ENCODE measurements around the gene LIMS1. TPM values are rescaled to one million over a fixed set of nuclear protein-coding genes. Genes with fewer than 3 reads are reported as not detected.

The LIMS1 gene
- polyA plus RNA-seq, 3 donors, result 44.0 to 130 (median 124) TPM

DNA sequence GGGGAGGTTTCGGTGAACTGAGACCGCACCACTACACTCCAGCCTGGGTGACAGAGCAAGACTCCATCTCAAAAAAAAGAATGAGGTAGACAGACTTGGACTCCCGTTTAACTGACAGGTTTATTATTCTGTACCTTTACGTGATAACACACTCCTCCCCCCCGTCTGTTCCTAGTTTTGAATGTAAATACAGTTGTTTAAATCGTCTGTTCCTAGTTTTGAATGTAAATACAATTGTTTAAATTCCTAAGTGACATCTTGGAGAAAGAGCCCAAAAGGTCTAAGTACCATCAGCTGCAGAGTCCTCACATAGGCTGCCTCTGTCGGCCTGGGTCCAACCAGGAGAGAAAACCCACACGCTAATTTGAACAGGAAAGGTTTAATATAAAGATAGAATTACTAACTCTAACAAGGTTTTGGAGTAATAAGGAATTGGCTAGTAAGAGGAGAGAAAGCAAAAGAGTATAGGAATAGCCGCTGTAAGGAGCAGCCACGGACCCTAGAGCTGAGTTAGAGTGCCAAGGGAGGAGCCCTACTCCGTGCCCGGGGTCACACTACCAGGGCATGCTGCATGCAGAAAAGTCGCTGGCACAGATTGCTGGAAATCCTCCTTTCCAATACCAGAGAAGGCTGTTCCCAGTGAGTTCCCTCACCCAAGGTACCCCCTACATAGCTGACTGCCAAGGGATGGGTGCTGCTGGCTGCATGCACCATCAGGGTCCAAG, 101.5 kb downstream of the LIMS1 start:
- H3K9me3 Mint-ChIP-seq, result no peaks in the 10 kb centered on the region
- H3K4me3 Mint-ChIP-seq, result no peak overlapping the region
- Histone ChIP-seq H3K36me3 (replicated peaks in 1 of 2; ENCODE audit: control insufficient read depth in 1 of 2, insufficient read depth in 2 of 2, low read length in 2 of 2) (peaks cover 2 to 18% of the 10 kb centered on the region in 2 donors), H3K9me3 (replicated peaks in 1 of 2; ENCODE audit: control insufficient read depth in 1 of 2, insufficient read depth in 1 of 2, low read length in 2 of 2) (no peaks in the 10 kb centered on the region), H3K4me1 (ENCODE audit: control insufficient read depth in 1 of 2, insufficient read depth in 2 of 2, low read length in 2 of 2) (peaks cover 36 to 39% of the 10 kb centered on the region in 2 donors), H3K9ac (ENCODE audit: insufficient read depth, low read length, poor library complexity, severe bottlenecking) (no peak overlapping the region), H3K27me3 (ENCODE audit: control insufficient read depth in 2 of 2, insufficient read depth in 2 of 2, low read length in 2 of 2) (no peaks in the 10 kb centered on the region), H3K4me3 (replicated peaks in 1 of 3; ENCODE audit: low read depth in 2 of 3, low read length in 3 of 3) (no peak overlapping the region), H3K79me2 (ENCODE audit: insufficient read depth, low read length) (peaks cover 88% of the 10 kb centered on the region), H2AFZ (ENCODE audit: insufficient read depth, low read depth, low read length, poor library complexity, severe bottlenecking) (no peak overlapping the region), H4K20me1 (ENCODE audit: insufficient read depth, low read length) (peaks cover 47% of the 10 kb centered on the region), H3K27ac (ENCODE audit: low read depth in 1 of 2, low read length in 2 of 2) (peak overlapping the region; percentile 81 to 91), H3K4me2 (replicated peaks; ENCODE audit: extremely low read depth, low read length, poor library complexity, severe bottlenecking) (no peak overlapping the region)
- WGBS (ENCODE audit: insufficient coverage), result 79% methylated on average over 4 of the region's 13 CpGs
- H3K27me3 Mint-ChIP-seq (ENCODE audit: low read depth in 3 of 3), result peaks cover 0 to 1% (median 0%) of the 10 kb centered on the region in 3 donors
- TF ChIP-seq, protein P1, sequence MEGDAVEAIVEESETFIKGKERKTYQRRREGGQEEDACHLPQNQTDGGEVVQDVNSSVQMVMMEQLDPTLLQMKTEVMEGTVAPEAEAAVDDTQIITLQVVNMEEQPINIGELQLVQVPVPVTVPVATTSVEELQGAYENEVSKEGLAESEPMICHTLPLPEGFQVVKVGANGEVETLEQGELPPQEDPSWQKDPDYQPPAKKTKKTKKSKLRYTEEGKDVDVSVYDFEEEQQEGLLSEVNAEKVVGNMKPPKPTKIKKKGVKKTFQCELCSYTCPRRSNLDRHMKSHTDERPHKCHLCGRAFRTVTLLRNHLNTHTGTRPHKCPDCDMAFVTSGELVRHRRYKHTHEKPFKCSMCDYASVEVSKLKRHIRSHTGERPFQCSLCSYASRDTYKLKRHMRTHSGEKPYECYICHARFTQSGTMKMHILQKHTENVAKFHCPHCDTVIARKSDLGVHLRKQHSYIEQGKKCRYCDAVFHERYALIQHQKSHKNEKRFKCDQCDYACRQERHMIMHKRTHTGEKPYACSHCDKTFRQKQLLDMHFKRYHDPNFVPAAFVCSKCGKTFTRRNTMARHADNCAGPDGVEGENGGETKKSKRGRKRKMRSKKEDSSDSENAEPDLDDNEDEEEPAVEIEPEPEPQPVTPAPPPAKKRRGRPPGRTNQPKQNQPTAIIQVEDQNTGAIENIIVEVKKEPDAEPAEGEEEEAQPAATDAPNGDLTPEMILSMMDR (IDR thresholded peaks at IDR 0.05), result no peak
- H3K27ac Mint-ChIP-seq, result peak overlapping the region; percentile 93 to 99 (median 98)
- H3K4me1 Mint-ChIP-seq, result peaks cover 64% of the 10 kb centered on the region
- intact Hi-C loops (cut with micrococcal nuclease), result loop anchor here in 1 of 2 donors (2.0 kb wide), 1 partner anchor 41 kb away; no protein-coding TSS in a partner anchor
- DNase-seq, result no peak
- peaks cover 33 to 40% of the 10 kb centered on the region in 2 donors for H3K36me3 Mint-ChIP-seq

DNA sequence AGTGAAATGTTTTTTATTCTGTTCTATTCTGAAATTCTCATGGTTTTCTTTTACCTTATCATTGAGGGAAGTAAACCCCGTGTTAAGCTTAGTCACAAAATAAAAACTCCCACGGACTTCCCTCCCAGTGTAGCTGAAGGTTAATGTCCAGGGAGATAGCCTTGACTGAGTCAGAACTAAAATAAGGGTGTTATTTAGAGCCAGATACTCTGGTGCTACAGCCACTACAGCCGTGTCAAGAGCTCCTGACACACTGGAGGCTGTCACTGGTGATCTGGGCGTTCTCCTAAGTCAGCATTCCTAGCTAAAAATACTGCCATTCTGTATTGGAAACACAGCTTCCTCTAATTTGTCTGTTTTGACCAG, 103.0 kb downstream of the LIMS1 start:
- peak; percentile 93 to 98 (median 98) for DNase-seq
- Mint-ChIP-seq H3K27ac (peak overlapping the region; percentile 93 to 99 (median 98)), H3K36me3 (peaks cover 27 to 32% of the 10 kb centered on the region in 2 donors), H3K4me1 (peaks cover 68% of the 10 kb centered on the region), H3K4me3 (peak overlapping the region in 1 of 2 donors; percentile 62), H3K27me3 (ENCODE audit: low read depth in 3 of 3) (no peaks in the 10 kb centered on the region), H3K9me3 (no peaks in the 10 kb centered on the region)
- Histone ChIP-seq H3K27ac (ENCODE audit: low read depth in 1 of 2, low read length in 2 of 2) (peak overlapping the region; percentile 81 to 91), H3K79me2 (ENCODE audit: insufficient read depth, low read length) (peaks cover 87% of the 10 kb centered on the region), H4K20me1 (ENCODE audit: insufficient read depth, low read length) (peaks cover 32% of the 10 kb centered on the region), H3K4me3 (replicated peaks in 1 of 3; ENCODE audit: low read depth in 2 of 3, low read length in 3 of 3) (no peak overlapping the region), H3K4me1 (ENCODE audit: control insufficient read depth in 1 of 2, insufficient read depth in 2 of 2, low read length in 2 of 2) (peaks cover 38 to 44% of the 10 kb centered on the region in 2 donors), H3K9me3 (replicated peaks in 1 of 2; ENCODE audit: control insufficient read depth in 1 of 2, insufficient read depth in 1 of 2, low read length in 2 of 2) (no peaks in the 10 kb centered on the region), H2AFZ (ENCODE audit: insufficient read depth, low read depth, low read length, poor library complexity, severe bottlenecking) (no peak overlapping the region), H3K9ac (ENCODE audit: insufficient read depth, low read length, poor library complexity, severe bottlenecking) (peak overlapping the region; percentile 56), H3K27me3 (ENCODE audit: control insufficient read depth in 2 of 2, insufficient read depth in 2 of 2, low read length in 2 of 2) (no peaks in the 10 kb centered on the region), H3K4me2 (replicated peaks; ENCODE audit: extremely low read depth, low read length, poor library complexity, severe bottlenecking) (peak overlapping the region; percentile 6), H3K36me3 (replicated peaks in 1 of 2; ENCODE audit: control insufficient read depth in 1 of 2, insufficient read depth in 2 of 2, low read length in 2 of 2) (peaks cover 2 to 14% of the 10 kb centered on the region in 2 donors)
- 0% methylated on average over 1 of the region's 4 CpGs for WGBS (ENCODE audit: insufficient coverage)
- intact Hi-C loops (cut with micrococcal nuclease), result loop anchor here in 1 of 2 donors (2.0 kb wide), 1 partner anchor 42 kb away; no protein-coding TSS in a partner anchor
- TF ChIP-seq, protein P1 (IDR thresholded peaks at IDR 0.05), result no peak

Measured in CD14-positive monocyte (primary cell).